WTC11 (cell line): ENCODE measurements around the gene GRM7. TPM values are rescaled to one million over a fixed set of nuclear protein-coding genes. Genes with fewer than 3 reads are reported as not detected.

Experiments
- ATAC-seq: fragments of 200-7000 bp; cut with Tn5 transposase; 2 replicates; pipeline ENCODE4 v1.10.0; 2021; ENCODE audit warnings: mild to moderate bottlenecking, moderate library complexity
- CTCF ChIA-PET: fragments of 300-600 bp; sonication (Branson Sonifier 250); formaldehyde crosslinking; loops from one replicate; lab custom pipeline; 2021; ENCODE audit warnings: antibody characterized with exemption; lab: Charles Lee
- POLR2A ChIA-PET: fragments of 350-600 bp; sonication (Branson Sonifier 250); formaldehyde crosslinking; loops from one replicate; lab custom pipeline; 2021; ENCODE audit warnings: antibody characterized with exemption; lab: Charles Lee
- DNase-seq: peaks from one replicate; pipeline ENCODE4 v3.0.0; 2021; ENCODE audit warnings: low spot score
- H3K27ac Mint-ChIP-seq: 2 replicates; pipeline ENCODE4 v1.8.0; 2021; ENCODE audit warnings: mixed read lengths
- H3K27me3 Mint-ChIP-seq: 2 replicates; pipeline ENCODE4 v1.8.0; 2021; ENCODE audit warnings: low read depth, mild to moderate bottlenecking, moderate library complexity, mixed read lengths
- H3K36me3 Mint-ChIP-seq: 2 replicates; pipeline ENCODE4 v1.8.0; 2021; ENCODE audit warnings: mixed read lengths
- H3K4me1 Mint-ChIP-seq: 2 replicates; pipeline ENCODE4 v1.8.0; 2022; ENCODE audit warnings: mixed read lengths
- H3K4me3 Mint-ChIP-seq: 2 replicates; pipeline ENCODE4 v1.8.0; 2021; ENCODE audit warnings: mild to moderate bottlenecking, moderate library complexity, mixed read lengths
- H3K9me3 Mint-ChIP-seq: 2 replicates; pipeline ENCODE4 v1.8.0; 2021; ENCODE audit warnings: mixed read lengths
- E2F1 ChIP-seq: sonication (generic); formaldehyde crosslinking; IDR thresholded peaks from 2 replicates; pipeline ENCODE4 v1.8.0; 2022; ENCODE audit warnings: mild to moderate bottlenecking, missing genetic modification reagents
- E2F4 ChIP-seq: sonication (generic); formaldehyde crosslinking; IDR thresholded peaks from 2 replicates; pipeline ENCODE4 v1.8.1; 2022; ENCODE audit warnings: low read depth, mild to moderate bottlenecking, moderate library complexity, missing genetic modification reagents, borderline replicate concordance
- ELF4 ChIP-seq: sonication (generic); formaldehyde crosslinking; IDR thresholded peaks from 2 replicates; pipeline ENCODE4 v1.8.1; 2022; ENCODE audit warnings: low read depth, mild to moderate bottlenecking, moderate library complexity, missing genetic modification reagents
- EMX1 ChIP-seq: fragments of 250-450 bp; sonication (Bioruptor Pico); IDR thresholded peaks from 2 replicates; pipeline ENCODE4 v1.8.0; 2021; ENCODE audit warnings: mild to moderate bottlenecking
- ERG ChIP-seq: fragments of 250-450 bp; sonication (Bioruptor Pico); IDR thresholded peaks from 2 replicates; pipeline ENCODE4 v1.8.0; 2021; ENCODE audit warnings: mild to moderate bottlenecking
- ESRRA ChIP-seq: sonication (generic); formaldehyde crosslinking; IDR thresholded peaks from 2 replicates; pipeline ENCODE4 v1.8.1; 2022; ENCODE audit warnings: mild to moderate bottlenecking, missing genetic modification reagents, borderline replicate concordance
- ETV6 ChIP-seq: sonication (generic); formaldehyde crosslinking; IDR thresholded peaks from 2 replicates; pipeline ENCODE4 v1.8.1; 2022; ENCODE audit warnings: mild to moderate bottlenecking, missing genetic modification reagents
- FOXK1 ChIP-seq: sonication (generic); formaldehyde crosslinking; IDR thresholded peaks from 2 replicates; pipeline ENCODE4 v1.8.0; 2022; ENCODE audit warnings: mild to moderate bottlenecking, moderate library complexity, missing genetic modification reagents
- GABPB1 ChIP-seq: sonication (generic); formaldehyde crosslinking; IDR thresholded peaks from 2 replicates; pipeline ENCODE4 v1.8.1; 2023; ENCODE audit warnings: mild to moderate bottlenecking, missing genetic modification reagents
- GTF2I ChIP-seq: fragments of 250-450 bp; sonication (Bioruptor Pico); conservative IDR thresholded peaks from 2 replicates; pipeline ENCODE4 v1.4.0; 2021; ENCODE audit warnings: mild to moderate bottlenecking
- IRF2 ChIP-seq: sonication (generic); formaldehyde crosslinking; IDR thresholded peaks from 2 replicates; pipeline ENCODE4 v1.8.0; 2022; ENCODE audit warnings: low read depth, missing genetic modification reagents, borderline replicate concordance
- NR1H2 ChIP-seq: sonication (generic); formaldehyde crosslinking; IDR thresholded peaks from 2 replicates; pipeline ENCODE4 v1.9.0; 2021; ENCODE audit warnings: mild to moderate bottlenecking, moderate library complexity, missing genetic modification reagents
- NR3C1 ChIP-seq: sonication (generic); formaldehyde crosslinking; conservative IDR thresholded peaks from 2 replicates; pipeline ENCODE4 v1.8.1; 2023; ENCODE audit warnings: low read depth, mild to moderate bottlenecking, missing genetic modification reagents
- SOX15 ChIP-seq: fragments of 250-450 bp; sonication (Bioruptor Pico); IDR thresholded peaks from 2 replicates; pipeline ENCODE4 v1.9.0; 2021; ENCODE audit warnings: mild to moderate bottlenecking
- STAT6 ChIP-seq: sonication (generic); formaldehyde crosslinking; conservative IDR thresholded peaks from 2 replicates; pipeline ENCODE4 v1.8.1; 2023; ENCODE audit warnings: mild to moderate bottlenecking, low read depth, missing genetic modification reagents, moderate library complexity
- ZMAT4 ChIP-seq: fragments of 250-450 bp; sonication (Bioruptor Pico); IDR thresholded peaks from 2 replicates; pipeline ENCODE4 v1.9.0; 2021; ENCODE audit warnings: mild to moderate bottlenecking
- ZNF121 ChIP-seq: sonication (generic); formaldehyde crosslinking; IDR thresholded peaks from 2 replicates; pipeline ENCODE4 v1.8.0; 2023; ENCODE audit warnings: missing genetic modification reagents
- ZNF416 ChIP-seq: fragments of 250-450 bp; sonication (Bioruptor Pico); IDR thresholded peaks from 2 replicates; pipeline ENCODE4 v1.9.0; 2021; ENCODE audit warnings: mild to moderate bottlenecking, inconsistent platforms
- ZNF532 ChIP-seq: fragments of 250-450 bp; sonication (Bioruptor Pico); IDR thresholded peaks from 2 replicates; pipeline ENCODE4 v1.9.0; 2021; ENCODE audit warnings: mild to moderate bottlenecking, borderline replicate concordance
- ZSCAN18 ChIP-seq: fragments of 250-450 bp; sonication (Bioruptor Pico); IDR thresholded peaks from 2 replicates; pipeline ENCODE4 v2.1.2; 2022; ENCODE audit warnings: mild to moderate bottlenecking, moderate library complexity
- total RNA-seq: library from RNA; stranded (reverse); gene quantifications from 3 replicates; pipeline ENCODE4 v1.2.3, GENCODE V29; 2021

Gene GRM7
- total RNA-seq, 1 experiment from 2014 or later: 0.42 TPM

- TF ChIP-seq ZNF416 (CRISPR knock-in tag) (no peak), ZMAT4 (no peak), ZNF532 (CRISPR knock-in tag) (no peak), ERG (no peak), STAT6 (CRISPR knock-in tag) (no peak), ZNF121 (CRISPR knock-in tag) (no peak), ESRRA (no peak), ELF4 (no peak)
- Mint-ChIP-seq H3K4me1 (no peaks in the 10 kb centered on the region), H3K36me3 (no peaks in the 10 kb centered on the region), H3K27ac (no peak overlapping the region), H3K4me3 (no peak overlapping the region), H3K9me3 (no peaks in the 10 kb centered on the region), H3K27me3 (no peaks in the 10 kb centered on the region)
- no peak for ATAC-seq
- POLR2A ChIA-PET: interaction anchor here (0.7 to 1.1 kb wide), 2 partner anchors 63 to 74 kb away, joined by 3 read pairs; no protein-coding TSS in a partner anchor
- CTCF ChIA-PET: no interaction called here
- no peak for DNase-seq
These were observed 507.7 kb downstream of the GRM7 start for GRCh38 chr3:7368597-7368996.

GRCh38 chr3:7371693-7372572 lies 511.0 kb downstream of the GRM7 start:
- no peak for ATAC-seq
- Mint-ChIP-seq H3K36me3 (no peaks in the 10 kb centered on the region), H3K27me3 (no peaks in the 10 kb centered on the region)
- TF ChIP-seq ETV6 (CRISPR knock-in tag) (no peak), GTF2I (CRISPR knock-in tag) (no peak), NR3C1 (no peak), E2F4 (no peak), E2F1 (no peak), EMX1 (CRISPR knock-in tag) (no peak), SOX15 (CRISPR knock-in tag) (no peak), FOXK1 (no peak), ZMAT4 (no peak), GABPB1 (no peak), IRF2 (CRISPR knock-in tag) (no peak), ZSCAN18 (CRISPR knock-in tag) (no peak), NR1H2 (CRISPR knock-in tag) (no peak)

More at GRCh38 chr3:7371693-7372572, 511.0 kb downstream of the GRM7 start:
- CTCF ChIA-PET: no interaction called here
- DNase-seq: no peak
- Mint-ChIP-seq H3K4me1 (no peaks in the 10 kb centered on the region; the same call in 1 of the 2 replicates), H3K27ac (no peak overlapping the region), H3K9me3 (no peaks in the 10 kb centered on the region), H3K4me3 (no peak overlapping the region)
- POLR2A ChIA-PET: no interaction called here
